Tibial nerve (tissue), 4 donors: ENCODE measurements around the gene CARD9. TPM values are rescaled to one million over a fixed set of nuclear protein-coding genes. Genes with fewer than 3 reads are reported as not detected.

Source experiments
- DNase-seq, 2 donors: peaks; one replicate each; pipeline ENCODE4 v3.0.0-alpha.2; 2019; ENCODE audit warnings: low spot score in 2 of 2
- H3K27ac ChIP-seq, 4 donors: fragments of 200-600 bp; sonication (generic) in 3 of 4; one replicate each; pipeline ENCODE4 v1.5.1; 2017 to 2019; ENCODE audit warnings: mild to moderate bottlenecking in 1 of 4
- H3K27me3 ChIP-seq, 2 donors: fragments of 200-600 bp; sonication (generic) in 1 of 2; one replicate each; pipeline versions ENCODE4 v1.5.1 to v1.6.0; 2017 to 2019
- H3K36me3 ChIP-seq, 3 donors: fragments of 200-600 bp; sonication (generic); one replicate each; pipeline ENCODE4 v1.5.1; 2018 to 2019
- H3K4me1 ChIP-seq, 4 donors: fragments of 200-600 bp; sonication (generic) in 3 of 4; one replicate each; pipeline ENCODE4 v1.5.1; 2017 to 2019
- H3K4me3 ChIP-seq, 4 donors: fragments of 200-600 bp; sonication (generic) in 3 of 4; one replicate each; pipeline ENCODE4 v1.5.1; 2017 to 2019; ENCODE audit warnings: mild to moderate bottlenecking in 1 of 4, moderate library complexity in 1 of 4
- H3K9me3 ChIP-seq, 4 donors: fragments of 200-600 bp; sonication (generic) in 3 of 4; one replicate each; pipeline ENCODE4 v1.5.1; 2017 to 2019
- EP300 ChIP-seq, 2 donors: sonication (generic); formaldehyde crosslinking; IDR thresholded peaks; one replicate each; pipeline ENCODE4 v1.6.1; 2017; ENCODE audit warnings: antibody characterized with exemption in 2 of 2, mild to moderate bottlenecking in 1 of 2
- POLR2A ChIP-seq, 2 donors: fragments of 450-650 bp; IDR thresholded peaks; one replicate each; pipeline ENCODE4 v1.6.1; 2017; ENCODE audit warnings: antibody characterized with exemption in 2 of 2, mild to moderate bottlenecking in 2 of 2, moderate library complexity in 2 of 2
- WGBS, 2 donors: methylation state at CpG; one replicate each; pipeline ENCODE4 v1.1.5; 2018; 5-methylcytosine and 5-hydroxymethylcytosine counted together
- total RNA-seq, 4 donors: library from RNA; depleted of rRNA; stranded (reverse); fragments of >200 nt; gene quantifications; one replicate each; pipeline ENCODE4 v1.1.0, GENCODE V29; 2016
- TF ChIP-seq, protein P1 (sequence below), 5 experiments: fragments of 200-600 bp in 3 of 5; fragments of 450-650 bp in 2 of 5; sonication (generic) in 3 of 5; IDR thresholded peaks; one replicate each; pipeline ENCODE4 v1.5.1; 2016 to 2019; ENCODE audit warnings: antibody characterized with exemption in 5 of 5, mild to moderate bottlenecking in 3 of 5, moderate library complexity in 2 of 5

Gene CARD9
- total RNA-seq, 4 donors from 2014 or later, result 3.1 to 19.8 (median 3.1) TPM

DNA sequence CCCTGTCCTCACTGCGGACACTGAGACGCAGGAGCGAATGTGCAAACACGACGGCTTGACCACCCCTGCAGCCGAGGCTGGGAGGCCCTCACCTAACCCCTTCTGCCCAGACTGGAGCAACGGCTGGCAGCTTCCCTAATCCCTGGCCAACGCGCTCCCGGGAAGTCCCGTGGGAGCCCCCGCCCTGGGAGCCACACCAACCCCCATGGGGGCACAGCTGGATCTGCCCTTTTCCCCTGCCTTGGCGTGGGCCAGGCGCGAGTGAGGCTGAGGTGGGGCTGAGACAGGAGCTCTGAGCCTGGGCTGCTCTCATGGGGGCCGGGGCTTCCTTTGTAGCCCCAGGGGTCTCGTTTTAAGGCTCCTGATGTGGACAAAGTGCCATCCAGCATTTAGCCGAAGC is 5.3 kb downstream of the CARD9 start:
- no peak overlapping the region for H3K4me3 ChIP-seq
- H3K27me3 ChIP-seq, result no peaks in the 10 kb centered on the region
- H3K36me3 ChIP-seq, result peaks cover 0 to 5% (median 0%) of the 10 kb centered on the region in 3 donors
- H3K27ac ChIP-seq, result no peak overlapping the region
- no peak for DNase-seq
- H3K4me1 ChIP-seq, result peaks cover 0 to 35% (median 11%) of the 10 kb centered on the region in 4 donors
- H3K9me3 ChIP-seq, result no peaks in the 10 kb centered on the region
- WGBS, 2 donors, result 53 to 68% methylated on average over 8 to 13 of the region's 18 CpGs
- TF ChIP-seq, protein P1, sequence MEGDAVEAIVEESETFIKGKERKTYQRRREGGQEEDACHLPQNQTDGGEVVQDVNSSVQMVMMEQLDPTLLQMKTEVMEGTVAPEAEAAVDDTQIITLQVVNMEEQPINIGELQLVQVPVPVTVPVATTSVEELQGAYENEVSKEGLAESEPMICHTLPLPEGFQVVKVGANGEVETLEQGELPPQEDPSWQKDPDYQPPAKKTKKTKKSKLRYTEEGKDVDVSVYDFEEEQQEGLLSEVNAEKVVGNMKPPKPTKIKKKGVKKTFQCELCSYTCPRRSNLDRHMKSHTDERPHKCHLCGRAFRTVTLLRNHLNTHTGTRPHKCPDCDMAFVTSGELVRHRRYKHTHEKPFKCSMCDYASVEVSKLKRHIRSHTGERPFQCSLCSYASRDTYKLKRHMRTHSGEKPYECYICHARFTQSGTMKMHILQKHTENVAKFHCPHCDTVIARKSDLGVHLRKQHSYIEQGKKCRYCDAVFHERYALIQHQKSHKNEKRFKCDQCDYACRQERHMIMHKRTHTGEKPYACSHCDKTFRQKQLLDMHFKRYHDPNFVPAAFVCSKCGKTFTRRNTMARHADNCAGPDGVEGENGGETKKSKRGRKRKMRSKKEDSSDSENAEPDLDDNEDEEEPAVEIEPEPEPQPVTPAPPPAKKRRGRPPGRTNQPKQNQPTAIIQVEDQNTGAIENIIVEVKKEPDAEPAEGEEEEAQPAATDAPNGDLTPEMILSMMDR (IDR thresholded peaks at IDR 0.05), result no peak
- TF ChIP-seq POLR2A (IDR thresholded peaks at IDR 0.05) (no peak), EP300 (IDR thresholded peaks at IDR 0.05) (no peak)

DNA sequence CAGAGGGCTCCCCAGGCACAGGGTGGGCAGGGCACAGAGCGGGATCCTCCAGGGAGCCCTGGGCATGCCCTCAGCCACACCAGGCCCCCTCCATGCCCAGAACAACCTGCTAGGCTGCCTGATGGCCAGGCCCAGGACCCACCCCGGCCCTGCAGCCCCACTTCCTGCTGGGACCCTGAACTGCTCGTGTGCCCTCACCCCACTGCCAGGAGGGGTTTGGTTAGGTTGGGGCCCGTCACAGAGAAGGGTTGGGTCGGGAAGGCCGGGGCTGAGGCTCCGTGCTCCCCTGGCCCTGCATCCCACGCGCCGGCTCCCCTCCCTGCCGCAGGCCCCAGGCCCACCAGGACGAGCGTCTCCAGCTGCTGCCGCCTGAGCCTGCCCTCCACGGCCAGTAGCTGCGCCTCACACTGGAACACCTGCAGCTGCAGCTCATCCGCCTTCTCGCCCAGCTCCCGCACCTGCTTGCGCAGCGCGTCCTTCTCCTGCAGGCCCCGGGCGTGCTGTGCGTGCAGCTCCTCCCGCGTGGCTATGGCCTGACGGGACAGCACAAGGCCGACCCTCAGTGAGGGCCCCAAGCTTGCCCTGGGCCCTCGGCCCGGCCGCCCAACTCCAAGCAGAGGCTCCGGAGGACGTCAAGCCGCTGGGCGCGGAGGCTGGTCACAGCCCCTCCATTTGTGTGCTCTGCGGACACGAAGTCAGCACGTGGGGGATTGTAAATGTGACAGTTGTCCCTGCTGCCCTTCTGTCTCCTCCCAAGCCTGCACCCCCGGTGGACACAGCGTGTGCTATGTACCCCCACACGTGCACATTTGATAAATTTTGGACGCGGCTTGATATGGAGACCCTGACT is 5.9 kb downstream of the CARD9 start:
- Histone ChIP-seq H3K4me1 (peaks cover 0 to 34% (median 11%) of the 10 kb centered on the region in 4 donors), H3K27me3 (no peaks in the 10 kb centered on the region), H3K36me3 (peaks cover 0 to 5% (median 0%) of the 10 kb centered on the region in 3 donors), H3K4me3 (no peak overlapping the region), H3K9me3 (no peaks in the 10 kb centered on the region), H3K27ac (no peak overlapping the region)
- 80 to 85% methylated on average over 42 to 44 of the region's 45 CpGs for WGBS, 2 donors
- DNase-seq, result no peak
- TF ChIP-seq EP300 (IDR thresholded peaks at IDR 0.05) (no peak), POLR2A (IDR thresholded peaks at IDR 0.05) (no peak)
- TF ChIP-seq, protein P1 (IDR thresholded peaks at IDR 0.05), result no peak

DNA sequence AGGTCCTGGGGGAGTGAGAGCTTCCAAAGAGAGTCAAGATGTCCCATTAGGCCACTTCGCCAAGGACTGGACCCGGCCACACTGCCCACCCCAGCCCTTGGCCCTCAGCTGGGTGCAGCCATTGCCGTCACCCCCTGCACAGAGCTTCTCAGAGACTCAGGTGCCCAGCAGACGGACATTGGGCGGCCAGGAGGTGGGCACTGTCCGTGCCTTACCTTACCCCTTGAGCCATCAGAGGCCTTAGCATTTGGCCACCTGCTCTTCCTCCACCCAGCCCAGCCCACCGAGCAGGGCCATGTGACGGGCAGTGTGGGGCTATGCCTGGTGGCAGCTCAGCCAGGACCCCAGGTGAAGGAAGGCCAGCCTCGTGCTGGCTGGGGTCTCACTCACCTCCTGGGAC is 6.6 kb downstream of the CARD9 start:
- Histone ChIP-seq H3K4me1 (peaks cover 0 to 34% (median 12%) of the 10 kb centered on the region in 4 donors), H3K27ac (no peak overlapping the region), H3K4me3 (no peak overlapping the region), H3K36me3 (peaks cover 0 to 5% (median 0%) of the 10 kb centered on the region in 3 donors), H3K27me3 (no peaks in the 10 kb centered on the region), H3K9me3 (no peaks in the 10 kb centered on the region)
- TF ChIP-seq EP300 (IDR thresholded peaks at IDR 0.05) (no peak), POLR2A (IDR thresholded peaks at IDR 0.05) (no peak)
- TF ChIP-seq, protein P1 (IDR thresholded peaks at IDR 0.05), result no peak
- DNase-seq, result no peak
- 90 to 94% methylated on average over 8 to 9 of the region's 9 CpGs for WGBS, 2 donors

DNA sequence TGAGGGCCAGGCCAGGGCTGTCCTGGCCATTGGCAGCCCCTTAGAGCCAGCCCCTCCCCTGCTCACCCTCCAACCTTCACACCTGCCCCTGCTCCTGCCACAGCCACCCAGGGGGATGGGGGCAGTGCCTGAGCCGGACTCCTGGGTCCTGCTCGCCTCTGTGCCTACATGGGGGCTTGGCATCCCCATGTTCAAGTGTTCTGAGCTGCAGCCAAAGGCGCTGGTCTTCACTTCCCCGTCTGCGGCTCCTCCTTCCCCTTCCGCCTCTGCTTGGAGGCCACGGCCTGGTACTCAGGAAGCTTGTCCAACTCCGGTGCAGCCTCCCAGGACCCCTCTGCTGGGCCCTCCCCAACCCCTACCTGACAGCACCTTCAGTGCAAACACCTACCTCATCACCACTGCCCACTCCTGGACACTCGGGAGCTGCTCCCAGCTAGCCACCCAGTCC is 7.7 kb downstream of the CARD9 start:
- WGBS, 2 donors, result 51 to 59% methylated on average over 9 of the region's 9 CpGs
- Histone ChIP-seq H3K27ac (no peak overlapping the region), H3K4me3 (no peak overlapping the region), H3K4me1 (peaks cover 0 to 43% (median 19%) of the 10 kb centered on the region in 4 donors), H3K36me3 (peaks cover 0 to 5% (median 0%) of the 10 kb centered on the region in 3 donors), H3K9me3 (no peaks in the 10 kb centered on the region), H3K27me3 (no peaks in the 10 kb centered on the region)
- TF ChIP-seq, protein P1 (IDR thresholded peaks at IDR 0.05), result no peak
- peak in 1 of 2 donors; percentile 12 for DNase-seq
